ENCODE data around the gene TMEM270. TPM values are rescaled to one million over a fixed set of nuclear protein-coding genes. Genes with fewer than 3 reads are reported as not detected.
A peak's percentile ranks its signal among the peaks of the same experiment; 100 is the strongest.

TMEM270 gene
- total and polyA plus RNA-seq, 2 of the 8 experiments (the other 6 are each of a cell fraction or from before 2014, with no cell fraction given), result 0.26 TPM; not detected in 1

DNA sequence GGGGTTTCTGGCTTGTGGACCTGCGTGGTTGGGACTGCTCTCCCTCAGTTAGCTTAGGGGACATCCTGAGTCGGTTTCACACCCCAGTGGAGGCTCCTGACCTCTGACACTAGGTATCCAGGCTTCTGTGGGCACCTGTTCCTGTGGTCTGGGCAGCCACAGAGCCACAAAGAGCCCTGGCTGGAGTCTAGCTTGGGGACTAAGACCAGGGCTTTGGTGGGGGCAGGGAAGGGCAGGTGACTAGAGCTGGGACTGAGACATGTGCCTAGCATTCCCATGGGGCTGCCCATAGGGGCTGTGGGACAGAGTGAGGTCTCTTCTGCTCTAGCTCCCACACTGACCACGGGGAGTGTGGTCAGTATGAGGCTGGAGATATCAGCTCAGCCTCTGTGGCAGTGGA, 4.0 kb upstream of the TMEM270 start:
- DNase-seq (ENCODE audit: low read depth in 1 of 2, low spot score in 2 of 2), result no peak
- no peaks in the 10 kb centered on the region for H3K79me1 ChIP-seq (ENCODE audit: low read depth, low read length)

More for the DNA sequence above, 4.0 kb upstream of the TMEM270 start:
- ChIA-PET POLR2A (ENCODE audit: partially characterized antibody) (interaction anchor here (0.6 to 5.6 kb wide), 9 partner anchors 24 to 231 kb away, joined by 3 to 28 read pairs (median 3); partner anchors contain the start of gene CLDN4), CTCF (ENCODE audit: partially characterized antibody) (interaction anchor here (0.5 to 5.8 kb wide), 19 partner anchors 8 to 250 kb away, joined by 3 to 72 read pairs (median 4); partner anchors contain the start of gene METTL27)
- Histone ChIP-seq H3K9ac (replicated peaks in 1 of 4; ENCODE audit: extremely low read depth in 1 of 4, low read depth in 3 of 4, low read length in 3 of 4) (no peak overlapping the region), H2AFZ (ENCODE audit: low read length) (no peak overlapping the region), H2AK5ac (ENCODE audit: low read depth, low read length) (peak overlapping the region; percentile 65; the same call in 1 of the 2 replicates), H3K23ac (ENCODE audit: insufficient read length) (no peak overlapping the region), H3K18ac (ENCODE audit: extremely low read depth, low read length) (no peak overlapping the region; the same call in 1 of the 2 replicates), H2BK120ac (replicated peaks; ENCODE audit: low read depth, low read length) (no peak overlapping the region), H4K8ac (ENCODE audit: extremely low read depth, insufficient read depth, low read length) (no peak overlapping the region; the same call in 1 of the 2 replicates), H2BK15ac (ENCODE audit: low read length) (no peak overlapping the region), H4K91ac (replicated peaks; ENCODE audit: insufficient read length, low read length) (no peak overlapping the region), H2BK20ac (ENCODE audit: low read length) (no peak overlapping the region), H3K27me3 (replicated peaks in 1 of 4; ENCODE audit: control insufficient read depth in 3 of 4, extremely low read depth in 1 of 4, insufficient read depth in 3 of 4, low read length in 3 of 4) (peaks cover 0 to 4% (median 0%) of the 10 kb centered on the region in 4 experiments; a peak in 3 of 7 replicates), H2BK5ac (ENCODE audit: low read depth, low read length) (no peak overlapping the region), H4K20me1 (replicated peaks in 1 of 2; ENCODE audit: control insufficient read depth in 1 of 2, insufficient read depth in 2 of 2, low read length in 2 of 2) (no peaks in the 10 kb centered on the region), H3K4me1 (replicated peaks in 1 of 4; ENCODE audit: control insufficient read depth in 3 of 4, insufficient read depth in 4 of 4, low read length in 3 of 4) (no peaks in the 10 kb centered on the region), H3K4me2 (ENCODE audit: insufficient read depth in 1 of 2, low read depth in 2 of 2, low read length in 2 of 2) (no peak overlapping the region), H3K4me3 (ENCODE audit: extremely low read depth in 1 of 4, insufficient read depth in 2 of 4, low read depth in 3 of 4, low read length in 4 of 4) (no peak overlapping the region), H3K79me2 (ENCODE audit: control insufficient read depth in 1 of 2, insufficient read depth in 2 of 2, low read length in 2 of 2) (no peaks in the 10 kb centered on the region), H3K9me3 (ENCODE audit: insufficient read depth in 2 of 2, low read depth in 1 of 2, low read length in 1 of 2) (no peaks in the 10 kb centered on the region), H2BK12ac (ENCODE audit: low read depth, low read length) (no peak overlapping the region), H3K4ac (replicated peaks; ENCODE audit: insufficient read length, low read depth, low read length) (peak overlapping the region; percentile 94), H3K23me2 (ENCODE audit: low read depth, low read length) (no peaks in the 10 kb centered on the region), H3K14ac (ENCODE audit: insufficient read length) (no peak overlapping the region), H4K5ac (ENCODE audit: insufficient read length, low read depth, low read length) (no peak overlapping the region), H3K56ac (replicated peaks; ENCODE audit: insufficient read length, low read depth, low read length) (no peak overlapping the region), H3K36me3 (ENCODE audit: control insufficient read depth in 2 of 4, insufficient read depth in 4 of 4, low read length in 3 of 4) (no peaks in the 10 kb centered on the region), H3K27ac (ENCODE audit: low read depth, low read length) (no peak overlapping the region)
- WGBS, 2 experiments (ENCODE audit: extremely low coverage in 1 of 2, insufficient coverage in 1 of 2, insufficient read length in 1 of 2, insufficient replicate concordance in 2 of 2, low coverage in 1 of 2, low lambda C conversion rate in 2 of 2, missing lambda C conversion rate in 1 of 2), result 88% methylated on average over 3 of the region's 3 CpGs; no CpG with 5 or more reads in 1 of the 2 experiments
- TF ChIP-seq JUND (IDR thresholded peaks at IDR 0.05; ENCODE audit: low read length), result no peak
- TF ChIP-seq EP300 (IDR thresholded peaks at IDR 0.05; ENCODE audit: borderline replicate concordance in 1 of 2, low read depth in 2 of 2, low read length in 2 of 2), result no peak
- no peak for TF ChIP-seq HDAC6 (IDR thresholded peaks at IDR 0.05; ENCODE audit: low read depth, low read length)
- TF ChIP-seq BCL11A (IDR thresholded peaks at IDR 0.05; ENCODE audit: low read depth in 2 of 2, low read length in 2 of 2), result no peak
- TF ChIP-seq RNF2 (IDR thresholded peaks at IDR 0.05; ENCODE audit: borderline replicate concordance, low read depth, low read length, missing control alignments, poor library complexity, severe bottlenecking), result no peak
- no peak for TF ChIP-seq SUZ12 (IDR thresholded peaks at IDR 0.05; ENCODE audit: low read length)
- TF ChIP-seq FOSL1 (IDR thresholded peaks at IDR 0.05; ENCODE audit: insufficient read depth, low read depth, low read length), result no peak
- no peak for TF ChIP-seq SAP30 (IDR thresholded peaks at IDR 0.05; ENCODE audit: insufficient read depth, insufficient replicate concordance, low read length)
- no peak for FAIRE-seq
